Esophagus (tissue), 2 donors: ENCODE data around the gene ERO1A. TPM values are rescaled to one million over a fixed set of nuclear protein-coding genes. Genes with fewer than 3 reads are reported as not detected.

ENCODE experiments used
- H3K27ac ChIP-seq, 2 donors: one replicate each; pipeline ENCODE4 v1.5.1; 2013; ENCODE audit warnings: low read depth in 2 of 2, mild to moderate bottlenecking in 2 of 2, inconsistent platforms in 1 of 2, low read length in 1 of 2, moderate library complexity in 1 of 2
- H3K27me3 ChIP-seq, 2 donors: one replicate each; pipeline ENCODE4 v1.6.1; 2013; ENCODE audit warnings: low read length in 2 of 2, control low read depth in 1 of 2, mild to moderate bottlenecking in 1 of 2; ENCODE audit not compliant: insufficient read depth in 2 of 2, control insufficient read depth in 1 of 2
- H3K36me3 ChIP-seq, 2 donors: one replicate each; pipeline ENCODE4 v1.6.1; 2013; ENCODE audit warnings: low read length in 1 of 2; ENCODE audit not compliant: control insufficient read depth in 2 of 2, insufficient read depth in 2 of 2
- H3K4me1 ChIP-seq, 2 donors: one replicate each; pipeline ENCODE4 v1.6.1; 2013; ENCODE audit warnings: low read length in 1 of 2; ENCODE audit not compliant: control insufficient read depth in 2 of 2, insufficient read depth in 2 of 2
- H3K4me3 ChIP-seq, 2 donors: one replicate each; pipeline ENCODE4 v1.5.1; 2013; ENCODE audit warnings: low read length in 2 of 2, mild to moderate bottlenecking in 2 of 2, low read depth in 1 of 2, moderate library complexity in 1 of 2
- H3K9me3 ChIP-seq, 2 donors: one replicate each; pipeline ENCODE4 v1.6.1; 2013; ENCODE audit warnings: mild to moderate bottlenecking in 2 of 2, low read depth in 1 of 2, low read length in 1 of 2, moderate library complexity in 1 of 2; ENCODE audit not compliant: control insufficient read depth in 2 of 2, insufficient read depth in 1 of 2
- WGBS, 2 donors: extraction: QIAGEN DNeasy Blood & Tissue Kit; methylation state at CpG; one replicate each; pipeline ENCODE4 v1.1.7; 2013; 5-methylcytosine and 5-hydroxymethylcytosine counted together
- polyA plus RNA-seq, 2 donors: library from polyadenylated mRNA; stranded (reverse); fragments of 200-250 nt; gene quantifications; one replicate each; pipeline ENCODE4 v1.2.3, GENCODE V29; 2013
- donor health status: healthy with polysubstance abuse.
- donor health status: Bipolar disorder and iron deficiency.

The ERO1A gene
- polyA plus RNA-seq, 2 donors, result 157 to 592 TPM

DNA sequence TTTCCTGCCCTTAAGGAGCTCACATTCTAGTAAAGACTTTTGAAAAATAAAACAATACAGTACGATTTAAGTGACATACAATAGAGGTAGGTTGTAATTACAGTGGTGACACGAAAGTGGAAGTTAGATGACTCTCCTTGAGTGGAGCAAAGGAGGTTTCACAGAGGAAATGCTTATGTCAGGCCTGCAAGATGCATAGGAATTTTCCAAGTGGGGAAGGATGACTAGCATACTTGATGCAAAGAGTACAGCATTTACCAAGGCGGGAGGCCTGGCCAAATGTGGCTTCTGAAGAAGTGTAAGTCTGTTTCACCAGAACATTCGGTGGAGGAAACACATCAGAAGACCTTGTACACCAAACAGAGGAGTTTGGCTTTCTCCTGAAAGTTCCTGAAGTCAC lies 55.2 kb downstream of the ERO1A start:
- Histone ChIP-seq H3K27ac (no peak overlapping the region), H3K4me3 (no peak overlapping the region), H3K27me3 (no peaks in the 10 kb centered on the region), H3K36me3 (peaks cover 4% of the 10 kb centered on the region in 2 donors), H3K9me3 (no peaks in the 10 kb centered on the region), H3K4me1 (no peaks in the 10 kb centered on the region)
- WGBS, 2 donors, result 94 to 95% methylated on average over 4 of the region's 4 CpGs

- WGBS, 2 donors, result 93 to 96% methylated on average over 1 of the region's 1 CpG
- no peak overlapping the region for H3K27ac ChIP-seq
These were observed 75.7 kb downstream of the ERO1A start for GRCh38 chr14:52619687-52620086.

DNA sequence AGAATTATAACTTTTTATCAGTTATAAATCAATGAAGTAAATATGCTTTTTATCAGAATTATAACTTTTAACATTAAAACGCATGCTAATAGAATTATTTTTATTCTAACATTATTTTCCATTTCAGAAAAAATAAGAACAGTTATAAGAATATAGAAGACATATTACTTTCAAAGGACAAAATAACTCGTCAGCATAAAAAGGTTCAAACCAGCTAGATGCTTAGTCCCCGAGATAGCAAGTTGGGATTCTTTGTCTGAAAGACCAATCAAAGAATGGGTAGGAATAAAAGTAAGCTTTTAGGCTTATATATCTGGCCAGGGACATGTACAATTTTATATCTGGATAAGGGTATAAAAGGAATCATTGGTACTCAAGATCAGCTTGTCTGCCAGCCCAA lies 76.8 kb downstream of the ERO1A start:
- H3K36me3 ChIP-seq, result no peaks in the 10 kb centered on the region
- H3K9me3 ChIP-seq, result no peaks in the 10 kb centered on the region
- no peaks in the 10 kb centered on the region for H3K4me1 ChIP-seq
- 92 to 96% methylated on average over 3 of the region's 3 CpGs for WGBS, 2 donors
- H3K4me3 ChIP-seq, result no peak overlapping the region
- no peaks in the 10 kb centered on the region for H3K27me3 ChIP-seq
- H3K27ac ChIP-seq, result no peak overlapping the region

More at GRCh38 chr14:52619687-52620086, 75.7 kb downstream of the ERO1A start:
- H3K4me3 ChIP-seq, result no peak overlapping the region
- H3K36me3 ChIP-seq, result no peaks in the 10 kb centered on the region
- H3K27me3 ChIP-seq, result no peaks in the 10 kb centered on the region
- no peaks in the 10 kb centered on the region for H3K9me3 ChIP-seq
- H3K4me1 ChIP-seq, result no peaks in the 10 kb centered on the region

DNA sequence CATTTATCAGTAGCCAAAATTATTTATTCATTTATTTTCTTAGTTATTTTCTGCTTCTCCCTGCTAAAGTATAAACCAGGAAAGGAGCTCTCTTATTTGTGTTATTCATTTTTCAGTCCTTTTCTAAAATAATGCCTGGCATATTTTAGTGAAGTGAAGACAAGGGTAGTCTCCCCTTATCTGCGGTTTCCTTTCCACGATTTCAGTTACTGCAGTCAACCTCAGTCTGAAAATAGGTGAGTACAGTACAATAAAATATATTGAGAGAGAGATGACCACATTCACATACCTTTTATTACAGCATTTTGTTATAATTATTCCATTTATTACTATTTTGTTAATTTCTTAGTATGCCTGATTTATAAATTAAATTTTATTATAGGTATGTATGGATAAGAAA lies 85.2 kb downstream of the ERO1A start:
- 92 to 94% methylated on average over 2 of the region's 2 CpGs for WGBS, 2 donors
- H3K27me3 ChIP-seq, result no peaks in the 10 kb centered on the region

GRCh38 chr14:52609445-52610044 lies 85.8 kb downstream of the ERO1A start:
- Histone ChIP-seq H3K27me3 (no peaks in the 10 kb centered on the region), H3K4me1 (no peaks in the 10 kb centered on the region), H3K36me3 (no peaks in the 10 kb centered on the region), H3K4me3 (no peak overlapping the region), H3K27ac (no peak overlapping the region), H3K9me3 (no peaks in the 10 kb centered on the region)
- WGBS, 2 donors, result 94 to 95% methylated on average over 5 of the region's 5 CpGs

More for the DNA sequence above, 85.2 kb downstream of the ERO1A start:
- Histone ChIP-seq H3K27ac (no peak overlapping the region), H3K9me3 (no peaks in the 10 kb centered on the region), H3K4me1 (no peaks in the 10 kb centered on the region), H3K4me3 (no peak overlapping the region), H3K36me3 (no peaks in the 10 kb centered on the region)

DNA sequence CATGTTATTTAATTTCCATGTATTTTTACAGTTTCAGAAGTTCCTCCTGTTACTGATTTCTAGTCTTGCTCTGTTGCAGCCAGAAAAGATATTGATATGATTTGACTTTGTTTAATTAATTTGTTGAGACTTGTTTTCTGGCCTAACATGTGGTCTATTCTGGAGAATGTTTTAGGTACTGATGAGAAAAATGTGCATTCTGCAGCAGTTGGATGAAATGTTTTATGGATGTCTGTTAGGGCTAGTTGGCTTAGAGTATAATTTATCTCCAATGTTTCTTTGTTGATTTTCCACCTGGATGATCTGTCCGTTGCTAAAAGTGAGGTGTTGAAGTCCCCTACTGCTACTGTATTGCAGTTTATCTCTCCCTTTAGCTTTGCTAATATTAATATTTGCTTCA lies 88.3 kb downstream of the ERO1A start:
- 51 to 79% methylated on average over 1 of the region's 1 CpG for WGBS, 2 donors

DNA sequence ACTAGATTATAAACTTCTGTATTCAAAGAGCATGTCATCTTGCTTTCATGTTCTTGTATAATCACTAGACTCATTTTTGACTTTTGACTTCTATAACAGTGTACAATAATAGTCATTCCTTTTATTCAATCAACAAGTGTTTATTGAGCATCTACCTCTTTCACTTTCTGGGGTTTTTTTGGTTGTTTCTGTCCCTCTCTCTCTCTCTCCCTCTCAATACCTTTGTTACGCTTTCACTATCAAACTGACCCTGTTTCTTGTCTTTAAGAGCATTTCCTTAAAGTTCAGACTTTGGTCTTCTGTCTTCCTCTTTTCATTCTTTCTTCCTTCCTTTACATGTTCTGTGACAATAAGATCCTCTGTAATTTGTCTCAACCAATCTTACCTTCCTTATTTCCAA lies 93.2 kb downstream of the ERO1A start:
- Histone ChIP-seq H3K4me3 (no peak overlapping the region), H3K27me3 (no peaks in the 10 kb centered on the region), H3K36me3 (no peaks in the 10 kb centered on the region), H3K4me1 (no peaks in the 10 kb centered on the region), H3K27ac (no peak overlapping the region), H3K9me3 (no peaks in the 10 kb centered on the region)
- WGBS, 2 donors, result 81 to 89% methylated on average over 1 of the region's 1 CpG

More for the DNA sequence above, 88.3 kb downstream of the ERO1A start:
- Histone ChIP-seq H3K9me3 (no peaks in the 10 kb centered on the region), H3K4me3 (no peak overlapping the region), H3K4me1 (no peaks in the 10 kb centered on the region), H3K36me3 (no peaks in the 10 kb centered on the region), H3K27ac (no peak overlapping the region), H3K27me3 (no peaks in the 10 kb centered on the region)

DNA sequence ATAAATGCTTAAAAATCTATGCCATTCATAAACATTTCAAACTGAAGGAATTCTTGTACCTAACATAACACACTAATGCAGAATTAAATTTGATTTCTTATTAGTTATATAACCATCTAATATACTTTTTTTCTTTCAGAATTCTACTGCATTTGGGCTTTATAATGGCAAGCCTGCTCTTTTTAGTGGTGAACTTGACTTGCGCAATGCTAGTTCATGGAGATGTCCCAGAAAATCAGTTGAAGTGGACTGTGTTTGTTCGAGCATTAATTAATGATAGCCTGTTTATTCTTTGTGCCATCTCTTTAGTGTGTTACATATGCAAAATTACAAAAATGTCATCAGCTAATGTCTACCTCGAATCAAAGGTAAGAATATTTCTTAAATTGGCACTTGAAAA lies 95.4 kb downstream of the ERO1A start:
- Histone ChIP-seq H3K36me3 (no peaks in the 10 kb centered on the region), H3K4me1 (no peaks in the 10 kb centered on the region), H3K4me3 (no peak overlapping the region), H3K9me3 (peaks cover 0 to 2% of the 10 kb centered on the region in 2 donors), H3K27ac (no peak overlapping the region), H3K27me3 (no peaks in the 10 kb centered on the region)
- WGBS, 2 donors, result 88 to 94% methylated on average over 3 of the region's 3 CpGs

- no peaks in the 10 kb centered on the region for H3K4me1 ChIP-seq
- WGBS, 2 donors, result 88 to 95% methylated on average over 1 of the region's 1 CpG
These were observed 96.8 kb downstream of the ERO1A start for GRCh38 chr14:52598568-52598967.

DNA sequence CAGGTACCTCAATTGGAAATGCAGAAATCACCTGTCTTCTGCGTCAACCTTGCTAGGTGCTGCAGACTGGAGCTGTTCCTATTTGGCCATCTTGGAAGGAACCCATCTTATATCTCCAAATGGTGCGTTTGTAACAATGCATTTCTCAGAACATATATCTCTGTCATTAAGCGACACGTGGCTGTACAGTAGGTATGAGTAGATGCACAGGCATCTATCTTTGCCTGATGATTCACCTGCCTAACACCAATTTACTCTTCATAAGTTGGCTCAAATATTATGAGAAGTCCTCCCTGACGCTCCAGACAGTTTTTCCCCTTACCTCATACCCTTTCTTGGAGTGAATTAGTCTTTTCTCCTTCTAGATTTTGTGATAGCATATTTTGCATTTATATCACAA lies 98.5 kb downstream of the ERO1A start:
- H3K9me3 ChIP-seq, result peaks cover 0 to 2% of the 10 kb centered on the region in 2 donors
- 88 to 91% methylated on average over 5 of the region's 5 CpGs for WGBS, 2 donors
- H3K27ac ChIP-seq, result no peak overlapping the region

More at GRCh38 chr14:52598568-52598967, 96.8 kb downstream of the ERO1A start:
- Histone ChIP-seq H3K27ac (no peak overlapping the region), H3K27me3 (no peaks in the 10 kb centered on the region), H3K36me3 (no peaks in the 10 kb centered on the region), H3K4me3 (no peak overlapping the region), H3K9me3 (peaks cover 0 to 2% of the 10 kb centered on the region in 2 donors)

More for the DNA sequence above, 98.5 kb downstream of the ERO1A start:
- Histone ChIP-seq H3K27me3 (no peaks in the 10 kb centered on the region), H3K36me3 (no peaks in the 10 kb centered on the region), H3K4me1 (no peaks in the 10 kb centered on the region), H3K4me3 (no peak overlapping the region)
